ENCODE results near the gene UNC5C.

UNC5C gene

DNA sequence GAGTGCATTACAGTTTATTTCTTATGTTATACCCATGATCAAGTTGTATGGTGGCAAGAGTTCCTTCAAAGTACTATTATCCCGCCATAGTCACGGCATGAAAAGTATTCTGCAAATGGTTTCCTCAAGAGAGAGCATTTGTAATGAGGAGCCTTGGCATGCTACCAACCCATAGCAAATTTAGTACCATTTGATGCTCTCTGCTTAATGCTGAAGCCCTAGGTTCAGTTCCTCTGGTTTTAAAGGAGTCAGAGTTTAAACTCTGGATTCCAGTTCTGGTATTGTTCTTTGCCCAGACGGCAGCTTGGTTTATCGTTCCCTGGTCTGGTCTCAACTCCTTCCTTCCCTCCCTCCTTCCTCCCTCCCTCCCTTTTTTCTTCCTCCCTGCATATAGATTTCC lies 419.7 kb downstream of the UNC5C start:
- TF ChIP-seq ZNF677 (tag by site-specific recombination; IDR thresholded peaks at IDR 0.05) (no peak), ZFP41 (tag by site-specific recombination; IDR thresholded peaks at IDR 0.05; ENCODE audit: borderline replicate concordance) (no peak), ZNF223 (tag by site-specific recombination; IDR thresholded peaks at IDR 0.05) (no peak), KLF16 (tag by site-specific recombination; IDR thresholded peaks at IDR 0.05) (no peak), ZNF174 (tag by site-specific recombination; IDR thresholded peaks at IDR 0.05) (no peak), ZNF624 (tag by site-specific recombination; IDR thresholded peaks at IDR 0.05) (no peak), ZNF600 (tag by site-specific recombination; IDR thresholded peaks at IDR 0.05) (no peak), ZBTB48 (tag by site-specific recombination; IDR thresholded peaks at IDR 0.05) (no peak), ZNF354C (tag by site-specific recombination; IDR thresholded peaks at IDR 0.05; ENCODE audit: borderline replicate concordance, low read depth) (no peak), GFI1B (tag by site-specific recombination; IDR thresholded peaks at IDR 0.05) (no peak), ZBTB1 (tag by site-specific recombination; IDR thresholded peaks at IDR 0.05) (no peak), ZNF664 (tag by site-specific recombination; IDR thresholded peaks at IDR 0.05) (no peak)
- TF ChIP-seq, protein P1, sequence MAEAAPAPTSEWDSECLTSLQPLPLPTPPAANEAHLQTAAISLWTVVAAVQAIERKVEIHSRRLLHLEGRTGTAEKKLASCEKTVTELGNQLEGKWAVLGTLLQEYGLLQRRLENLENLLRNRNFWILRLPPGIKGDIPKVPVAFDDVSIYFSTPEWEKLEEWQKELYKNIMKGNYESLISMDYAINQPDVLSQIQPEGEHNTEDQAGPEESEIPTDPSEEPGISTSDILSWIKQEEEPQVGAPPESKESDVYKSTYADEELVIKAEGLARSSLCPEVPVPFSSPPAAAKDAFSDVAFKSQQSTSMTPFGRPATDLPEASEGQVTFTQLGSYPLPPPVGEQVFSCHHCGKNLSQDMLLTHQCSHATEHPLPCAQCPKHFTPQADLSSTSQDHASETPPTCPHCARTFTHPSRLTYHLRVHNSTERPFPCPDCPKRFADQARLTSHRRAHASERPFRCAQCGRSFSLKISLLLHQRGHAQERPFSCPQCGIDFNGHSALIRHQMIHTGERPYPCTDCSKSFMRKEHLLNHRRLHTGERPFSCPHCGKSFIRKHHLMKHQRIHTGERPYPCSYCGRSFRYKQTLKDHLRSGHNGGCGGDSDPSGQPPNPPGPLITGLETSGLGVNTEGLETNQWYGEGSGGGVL (tag by site-specific recombination; IDR thresholded peaks at IDR 0.05) = no peak
- TF ChIP-seq, protein P2, sequence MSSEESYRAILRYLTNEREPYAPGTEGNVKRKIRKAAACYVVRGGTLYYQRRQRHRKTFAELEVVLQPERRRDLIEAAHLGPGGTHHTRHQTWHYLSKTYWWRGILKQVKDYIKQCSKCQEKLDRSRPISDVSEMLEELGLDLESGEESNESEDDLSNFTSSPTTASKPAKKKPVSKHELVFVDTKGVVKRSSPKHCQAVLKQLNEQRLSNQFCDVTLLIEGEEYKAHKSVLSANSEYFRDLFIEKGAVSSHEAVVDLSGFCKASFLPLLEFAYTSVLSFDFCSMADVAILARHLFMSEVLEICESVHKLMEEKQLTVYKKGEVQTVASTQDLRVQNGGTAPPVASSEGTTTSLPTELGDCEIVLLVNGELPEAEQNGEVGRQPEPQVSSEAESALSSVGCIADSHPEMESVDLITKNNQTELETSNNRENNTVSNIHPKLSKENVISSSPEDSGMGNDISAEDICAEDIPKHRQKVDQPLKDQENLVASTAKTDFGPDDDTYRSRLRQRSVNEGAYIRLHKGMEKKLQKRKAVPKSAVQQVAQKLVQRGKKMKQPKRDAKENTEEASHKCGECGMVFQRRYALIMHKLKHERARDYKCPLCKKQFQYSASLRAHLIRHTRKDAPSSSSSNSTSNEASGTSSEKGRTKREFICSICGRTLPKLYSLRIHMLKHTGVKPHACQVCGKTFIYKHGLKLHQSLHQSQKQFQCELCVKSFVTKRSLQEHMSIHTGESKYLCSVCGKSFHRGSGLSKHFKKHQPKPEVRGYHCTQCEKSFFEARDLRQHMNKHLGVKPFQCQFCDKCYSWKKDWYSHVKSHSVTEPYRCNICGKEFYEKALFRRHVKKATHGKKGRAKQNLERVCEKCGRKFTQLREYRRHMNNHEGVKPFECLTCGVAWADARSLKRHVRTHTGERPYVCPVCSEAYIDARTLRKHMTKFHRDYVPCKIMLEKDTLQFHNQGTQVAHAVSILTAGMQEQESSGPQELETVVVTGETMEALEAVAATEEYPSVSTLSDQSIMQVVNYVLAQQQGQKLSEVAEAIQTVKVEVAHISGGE (tag by site-specific recombination; conservative IDR thresholded peaks at IDR 0.05; ENCODE audit: low read depth) = no peak
- TF ChIP-seq, protein P3, sequence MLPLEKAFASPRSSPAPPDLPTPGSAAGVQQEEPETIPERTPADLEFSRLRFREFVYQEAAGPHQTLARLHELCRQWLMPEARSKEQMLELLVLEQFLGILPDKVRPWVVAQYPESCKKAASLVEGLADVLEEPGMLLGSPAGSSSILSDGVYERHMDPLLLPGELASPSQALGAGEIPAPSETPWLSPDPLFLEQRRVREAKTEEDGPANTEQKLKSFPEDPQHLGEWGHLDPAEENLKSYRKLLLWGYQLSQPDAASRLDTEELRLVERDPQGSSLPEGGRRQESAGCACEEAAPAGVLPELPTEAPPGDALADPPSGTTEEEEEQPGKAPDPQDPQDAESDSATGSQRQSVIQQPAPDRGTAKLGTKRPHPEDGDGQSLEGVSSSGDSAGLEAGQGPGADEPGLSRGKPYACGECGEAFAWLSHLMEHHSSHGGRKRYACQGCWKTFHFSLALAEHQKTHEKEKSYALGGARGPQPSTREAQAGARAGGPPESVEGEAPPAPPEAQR (tag by site-specific recombination; IDR thresholded peaks at IDR 0.05) = no peak
- no peaks in the 10 kb centered on the region for H3K9me3 ChIP-seq (ENCODE audit: control insufficient read depth, insufficient read depth, low read depth, low read length)
- ChIA-PET CTCF (no interaction called here), POLR2A (no interaction called here)
- H3K4me1 ChIP-seq (ENCODE audit: control insufficient read depth, insufficient read depth, low read length) = peaks cover 2% of the 10 kb centered on the region; the same call in 1 of the 2 replicates
- H3K36me3 ChIP-seq (ENCODE audit: control insufficient read depth in 2 of 2, insufficient read depth in 1 of 2, low read length in 2 of 2) = no peaks in the 10 kb centered on the region; a peak in 1 of 3 replicates
- no peak overlapping the region for H3K4me3 ChIP-seq (ENCODE audit: low read depth, low read length)
- H3K27ac ChIP-seq (ENCODE audit: extremely low read depth, low read depth, low read length) = no peak overlapping the region

DNA sequence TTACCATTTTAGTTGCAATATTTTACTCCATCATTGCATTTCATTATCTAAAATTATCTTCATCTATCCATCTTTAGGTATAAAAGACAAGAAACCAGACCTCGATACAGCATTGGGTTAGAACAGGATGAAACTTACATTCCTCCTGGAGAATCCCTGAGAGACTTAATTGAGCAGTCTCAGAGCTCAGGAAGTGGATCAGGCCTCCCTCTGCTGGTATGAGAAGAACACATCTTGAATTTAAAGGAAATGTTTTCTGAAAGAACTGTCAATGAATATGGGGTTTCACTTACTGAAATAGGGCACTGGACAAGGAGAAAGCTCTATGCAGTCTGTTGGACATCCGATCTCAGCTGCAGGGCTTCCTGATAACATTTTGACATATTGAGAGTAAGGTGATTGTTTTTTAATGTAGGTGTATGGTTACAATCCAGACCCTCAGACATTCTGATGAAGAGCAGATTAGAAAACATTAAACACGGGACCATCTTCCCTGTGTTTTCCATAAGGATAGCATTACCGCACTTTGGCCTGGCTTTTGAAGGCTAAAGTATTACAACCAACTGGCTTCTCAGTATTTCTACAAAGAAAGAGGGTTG lies 423.8 kb downstream of the UNC5C start:
- POLR2A ChIA-PET = no interaction called here
- H3K4me3 ChIP-seq (ENCODE audit: low read depth, low read length) = no peak overlapping the region
- H3K36me3 ChIP-seq (ENCODE audit: control insufficient read depth in 2 of 2, insufficient read depth in 1 of 2, low read length in 2 of 2) = no peaks in the 10 kb centered on the region
- H3K27ac ChIP-seq (ENCODE audit: extremely low read depth, low read depth, low read length) = no peak overlapping the region
- peaks cover 2% of the 10 kb centered on the region; the same call in 1 of the 2 replicates for H3K4me1 ChIP-seq (ENCODE audit: control insufficient read depth, insufficient read depth, low read length)
- no peak for TF ChIP-seq BCL11B (tag by site-specific recombination; IDR thresholded peaks at IDR 0.05; ENCODE audit: low read depth)
- TF ChIP-seq ZNF341 (tag by site-specific recombination; IDR thresholded peaks at IDR 0.05; ENCODE audit: low read depth) = no peak
- peak; percentile 52 for TF ChIP-seq ZNF654 (tag by site-specific recombination; IDR thresholded peaks at IDR 0.05; ENCODE audit: low read depth)
- peak; percentile 38; the same call in 1 of the 2 replicates for TF ChIP-seq PRDM1 (tag by site-specific recombination; IDR thresholded peaks at IDR 0.05)
- TF ChIP-seq IKZF3 (tag by site-specific recombination; IDR thresholded peaks at IDR 0.05) = 0 out of 2 replicates have a peak, but pooled peaks have one; percentile 24
- CTCF ChIA-PET = interaction anchor here (0.6 to 2.6 kb wide), 14 partner anchors 10 to 989 kb away, joined by 3 to 13 read pairs (median 3); no protein-coding TSS in a partner anchor
- no peaks in the 10 kb centered on the region for H3K9me3 ChIP-seq (ENCODE audit: control insufficient read depth, insufficient read depth, low read depth, low read length)

All from HEK293 (cell line).